Measurements from ENCODE around the gene PLPPR2.
"Not testable (repeated sequence)": the region's sequence is repeated elsewhere in the genome, so short reads cannot be mapped to it uniquely, and the experiment has no call there.

The PLPPR2 gene, protein sequence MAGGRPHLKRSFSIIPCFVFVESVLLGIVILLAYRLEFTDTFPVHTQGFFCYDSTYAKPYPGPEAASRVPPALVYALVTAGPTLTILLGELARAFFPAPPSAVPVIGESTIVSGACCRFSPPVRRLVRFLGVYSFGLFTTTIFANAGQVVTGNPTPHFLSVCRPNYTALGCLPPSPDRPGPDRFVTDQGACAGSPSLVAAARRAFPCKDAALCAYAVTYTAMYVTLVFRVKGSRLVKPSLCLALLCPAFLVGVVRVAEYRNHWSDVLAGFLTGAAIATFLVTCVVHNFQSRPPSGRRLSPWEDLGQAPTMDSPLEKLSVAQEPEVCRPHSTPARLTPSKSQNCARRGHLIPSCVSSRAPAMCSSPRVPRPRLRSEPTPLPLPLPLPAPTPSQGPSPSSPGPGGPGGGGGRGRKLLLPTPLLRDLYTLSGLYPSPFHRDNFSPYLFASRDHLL

DNA sequence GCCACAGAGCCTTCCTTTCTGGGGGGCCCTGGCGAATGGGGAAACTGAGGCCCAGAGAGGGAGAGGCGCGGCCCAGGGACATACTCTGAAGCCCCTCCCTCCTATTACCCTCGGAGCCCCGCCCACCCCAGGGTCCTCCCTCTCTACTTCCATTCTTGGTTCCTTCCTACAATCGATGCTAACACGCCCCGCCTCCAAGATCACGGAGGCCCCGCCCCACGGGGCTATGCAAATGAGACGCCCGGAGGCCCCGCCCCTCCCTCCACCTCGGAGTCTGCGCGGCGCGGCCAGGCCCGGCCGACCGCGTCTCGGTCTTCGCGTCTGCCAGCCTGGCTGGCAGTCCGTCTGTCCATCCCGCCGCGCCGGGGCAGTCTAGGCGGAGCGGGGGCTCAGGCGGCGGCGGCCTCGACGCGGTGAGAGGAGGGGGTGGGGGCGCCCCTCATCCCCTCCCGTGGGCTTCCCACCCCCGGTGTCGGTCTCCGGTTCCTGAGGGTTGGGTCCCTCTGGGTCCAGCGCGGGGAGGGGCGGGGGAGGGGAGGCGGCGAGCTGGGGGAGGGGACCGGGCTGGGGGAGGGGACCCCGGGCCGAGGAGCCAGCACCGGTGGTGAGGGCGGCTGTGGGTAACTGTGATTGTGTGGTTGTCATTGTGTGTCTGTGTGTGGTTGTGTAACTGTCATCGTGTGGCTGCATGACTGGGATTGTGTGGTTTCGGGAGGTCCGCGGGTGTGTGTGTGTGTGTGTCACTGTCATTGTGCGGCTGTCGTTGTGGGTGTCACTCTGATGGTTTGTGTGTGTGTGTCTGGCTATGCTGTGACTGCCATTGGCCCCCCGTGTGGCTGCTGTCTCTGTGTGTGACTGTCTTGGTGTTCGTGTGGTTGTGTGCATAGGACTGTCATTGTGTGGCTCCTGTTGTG, at the start of gene PLPPR2:
PLPPR2 (plus strand) TSS at position 273 of the 914 bp plus-strand sequence. CDS start 2,242 bp downstream, outside the sequence.
- DNase-seq (ENCODE audit: low spot score) (peak; percentile 78), FAIRE-seq (no peak)

DNA sequence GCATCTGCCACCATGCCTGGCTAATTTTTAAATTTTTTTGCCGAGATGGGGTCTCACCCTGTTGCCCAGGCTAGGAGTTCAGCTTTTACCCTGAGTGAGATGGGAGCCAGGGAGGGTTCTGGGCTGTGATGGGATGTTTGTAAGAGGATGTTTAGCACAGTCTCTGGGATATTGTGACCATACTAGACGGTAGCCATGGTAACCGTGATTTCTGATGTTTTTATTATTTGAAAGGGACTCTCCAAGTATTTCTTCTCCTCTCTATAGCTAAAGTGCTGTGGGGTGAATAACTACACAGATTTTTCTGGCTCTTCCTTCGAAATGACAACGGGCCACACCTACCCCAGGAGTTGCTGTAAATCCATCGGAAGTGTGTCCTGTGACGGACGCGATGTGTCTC, 48.9 kb upstream of the PLPPR2 start:
- FAIRE-seq (no peak), DNase-seq (ENCODE audit: low spot score) (no peak)

DNA sequence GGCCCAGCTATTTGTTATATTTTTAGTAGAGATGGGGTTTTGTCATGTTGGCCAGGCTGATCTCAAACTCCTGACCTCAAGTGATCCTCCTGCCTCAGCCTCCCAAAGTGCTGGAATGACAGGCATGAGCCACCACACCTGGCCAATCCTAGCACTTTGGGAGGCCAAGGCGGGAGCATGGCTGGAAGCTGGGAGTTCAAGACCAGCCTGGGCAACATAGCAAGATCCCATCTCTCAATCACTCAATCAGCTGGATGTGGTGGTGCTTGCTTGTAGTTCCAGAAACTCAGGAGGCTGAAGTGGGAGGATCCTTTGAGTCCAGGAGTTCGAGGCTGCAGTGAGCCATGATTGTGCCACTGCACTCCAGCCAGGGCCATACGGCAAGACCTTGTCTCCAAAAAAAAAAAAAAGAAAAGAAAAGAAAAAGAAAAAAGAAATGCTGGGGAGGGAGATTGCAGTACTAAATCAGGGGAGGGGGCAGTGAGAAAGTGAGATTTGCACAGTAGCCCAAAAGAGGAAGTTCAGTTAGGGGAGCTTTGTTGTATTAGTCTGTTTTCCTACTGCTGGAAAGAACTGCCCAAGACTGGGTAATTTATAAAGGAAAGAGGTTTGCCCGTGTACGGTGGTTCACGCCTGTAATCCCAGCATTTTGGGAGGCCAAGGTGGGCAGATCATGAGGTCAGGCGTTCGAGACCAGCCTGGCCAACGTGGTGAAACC, 34.8 kb upstream of the PLPPR2 start:
- DNase-seq (ENCODE audit: low spot score); FAIRE-seq: not testable (repeated sequence)

- DNase-seq (ENCODE audit: low spot score) (no peak), FAIRE-seq (no peak)
These were observed 33.8 kb upstream of the PLPPR2 start for GRCh38 chr19:11321191-11322126.

DNA sequence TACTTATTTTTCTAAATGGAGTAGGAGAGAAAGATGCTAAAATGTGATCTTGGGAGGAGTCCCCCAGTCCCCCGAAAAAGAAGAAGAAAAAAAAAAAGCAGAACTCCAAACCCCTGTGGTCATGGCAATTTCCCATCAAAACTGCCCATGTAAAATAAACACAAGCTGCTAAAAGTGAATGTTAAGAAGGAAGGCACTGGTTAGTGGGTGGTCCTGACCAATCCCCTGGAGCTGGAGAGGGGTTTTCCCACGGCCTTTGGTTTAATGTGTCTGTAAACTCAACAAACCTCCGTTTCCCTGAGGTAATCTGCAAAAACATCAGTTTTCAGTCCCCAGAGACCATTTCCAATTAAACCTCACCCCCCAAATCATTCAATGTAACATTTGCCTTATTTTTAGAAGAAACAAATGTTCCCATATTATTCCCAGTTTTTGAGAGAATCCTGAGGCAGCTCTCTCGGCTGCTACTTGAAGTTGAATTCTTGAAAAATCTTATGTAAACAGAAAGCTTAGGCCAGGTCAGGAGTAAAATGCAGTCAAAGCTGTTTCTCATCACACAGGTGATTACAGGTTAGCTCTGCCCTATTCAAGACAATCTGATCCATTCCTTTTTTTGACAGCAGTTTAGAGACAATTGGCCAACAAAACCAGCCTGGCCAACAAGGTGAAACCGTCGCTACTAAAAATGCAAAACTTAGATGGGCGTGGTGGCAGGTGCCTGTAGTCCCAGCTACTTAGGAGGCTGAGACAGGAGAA, 32.8 kb upstream of the PLPPR2 start:
- DNase-seq (ENCODE audit: low spot score) = no peak
- FAIRE-seq = no peak

DNA sequence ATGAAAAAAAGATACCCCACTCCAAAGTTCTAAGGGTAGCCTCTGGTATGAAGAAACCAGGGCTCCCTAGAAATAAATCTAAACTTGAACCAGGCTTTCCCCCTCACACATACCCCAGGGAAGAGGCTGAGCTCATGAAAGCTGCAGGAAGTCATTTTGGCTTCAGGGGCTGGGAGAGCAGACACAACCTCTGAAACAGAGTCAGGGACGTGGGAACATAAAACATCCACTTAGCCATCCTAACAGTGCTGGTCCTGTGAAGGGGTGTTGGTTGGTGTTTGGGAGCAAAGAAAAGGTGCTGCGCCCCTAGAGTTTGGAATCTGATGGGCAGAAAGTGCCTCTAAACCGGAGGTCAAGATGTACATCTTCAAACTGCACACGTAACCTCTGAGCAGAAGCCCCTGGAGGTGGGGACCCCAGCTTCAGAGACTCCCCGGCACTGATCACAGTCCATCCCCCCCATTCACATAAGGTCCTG, 31.6 kb upstream of the PLPPR2 start:
- DNase-seq (ENCODE audit: low spot score) = no peak
- FAIRE-seq = no peak

- no peak for FAIRE-seq
These were observed 31.1 kb upstream of the PLPPR2 start for GRCh38 chr19:11324079-11324661.

DNA sequence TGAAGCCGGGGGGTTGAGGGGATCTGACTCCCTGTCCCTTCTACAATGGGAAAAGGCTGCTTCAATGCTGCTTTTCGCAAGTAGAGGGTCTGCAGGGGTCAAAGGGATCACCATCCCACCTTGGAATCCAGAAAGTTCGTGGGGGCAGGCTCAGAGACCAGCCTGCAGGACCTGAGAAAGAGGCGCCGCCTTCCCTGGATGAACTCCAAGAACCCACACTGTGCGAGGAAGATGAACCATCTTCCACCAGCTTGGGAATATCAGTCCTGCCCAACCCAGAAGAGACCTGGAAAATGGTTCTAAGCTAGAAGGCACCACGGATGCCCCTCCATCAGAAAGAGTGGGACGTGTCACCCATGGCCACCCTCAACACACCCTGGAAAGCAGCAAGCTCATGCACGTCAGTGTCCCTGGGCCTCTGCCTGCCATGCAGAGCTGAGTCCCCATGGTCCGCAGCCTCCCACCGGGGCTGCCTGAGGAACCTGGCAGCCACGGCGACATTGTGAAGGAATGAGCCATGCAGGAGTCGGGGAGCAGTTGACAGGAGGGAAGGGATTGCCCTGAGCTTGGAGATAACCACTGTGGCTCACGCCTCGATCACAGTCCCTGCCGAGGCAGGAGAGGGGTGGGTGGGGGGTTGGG, 30.4 kb upstream of the PLPPR2 start:
- FAIRE-seq = no peak
- DNase-seq (ENCODE audit: low spot score) = no peak

More at GRCh38 chr19:11324079-11324661, 31.1 kb upstream of the PLPPR2 start:
- DNase-seq (ENCODE audit: low spot score) = peak; percentile 49

- no peak for DNase-seq (ENCODE audit: low spot score)
- no peak for FAIRE-seq
These were observed 29.7 kb upstream of the PLPPR2 start for GRCh38 chr19:11325544-11325943.

DNA sequence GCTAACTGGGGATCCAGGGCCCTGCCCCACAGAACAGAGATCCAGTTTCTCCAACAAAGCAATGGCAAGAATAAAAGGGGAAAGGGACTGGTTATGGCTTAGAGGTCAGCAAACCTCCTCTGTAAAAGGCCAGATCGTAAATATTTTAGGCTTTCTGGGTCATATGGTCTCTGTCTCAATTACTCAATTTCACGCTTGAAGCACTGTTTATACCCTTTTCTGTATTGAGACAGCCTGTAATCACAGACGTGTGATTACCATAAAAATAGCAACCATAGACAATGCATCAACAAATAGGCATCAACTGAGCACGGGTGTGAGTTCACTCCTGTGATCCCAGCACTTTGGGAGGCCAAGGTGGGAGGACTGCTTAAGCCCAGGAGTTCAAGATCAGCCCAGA, 25.1 kb upstream of the PLPPR2 start:
- DNase-seq (ENCODE audit: low spot score) = no peak
- FAIRE-seq = no peak

DNA sequence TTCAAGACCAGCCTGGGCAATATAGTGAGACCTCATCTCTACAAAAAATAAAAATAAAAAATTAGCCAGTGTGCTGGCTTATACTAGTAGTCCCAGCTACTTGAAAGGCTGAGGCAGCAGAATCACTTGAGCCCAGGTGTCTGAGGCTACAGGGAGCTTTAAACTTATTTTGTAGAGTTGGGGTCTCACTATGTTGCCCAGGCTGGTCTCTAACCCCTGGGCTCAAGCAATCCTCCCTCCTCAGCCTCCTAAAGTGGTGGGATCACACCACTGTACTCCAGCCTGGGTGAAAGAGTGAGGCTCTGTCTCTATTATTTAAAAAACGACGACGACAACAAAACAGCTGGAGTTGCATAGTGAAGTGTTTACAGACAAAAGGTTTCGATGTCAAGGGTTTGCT, 23.7 kb upstream of the PLPPR2 start:
- no peak for FAIRE-seq
- DNase-seq (ENCODE audit: low spot score) = no peak

- DNase-seq (ENCODE audit: low spot score) (no peak), FAIRE-seq (no peak)
These were observed 22.4 kb upstream of the PLPPR2 start for GRCh38 chr19:11332822-11333221.

GRCh38 chr19:11333838-11334237, 21.4 kb upstream of the PLPPR2 start:
- not testable (repeated sequence) for FAIRE-seq; DNase-seq (ENCODE audit: low spot score)

- DNase-seq (ENCODE audit: low spot score) (no peak), FAIRE-seq (no peak)
These were observed 19.6 kb upstream of the PLPPR2 start for GRCh38 chr19:11335449-11336146.

DNA sequence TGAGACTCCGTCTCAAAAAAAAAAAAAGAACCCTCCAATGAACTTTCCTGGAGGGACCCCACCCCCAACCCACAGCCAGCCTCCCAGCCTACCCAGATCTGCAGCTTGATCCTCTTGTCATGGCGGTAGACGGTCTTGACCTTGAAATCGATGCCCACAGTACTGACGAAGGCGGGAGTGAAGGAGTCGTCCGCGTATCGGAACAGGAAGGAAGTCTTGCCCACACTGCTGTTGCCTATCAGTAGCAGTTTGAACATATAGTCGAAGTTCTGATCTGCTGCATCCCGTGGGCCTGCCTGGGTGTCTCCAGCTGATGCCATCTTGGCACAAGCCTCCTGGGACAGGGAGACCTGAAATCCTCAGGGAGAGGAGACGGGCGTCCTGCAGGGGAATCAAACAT, 18.2 kb upstream of the PLPPR2 start:
- no peak for DNase-seq (ENCODE audit: low spot score)
- no peak for FAIRE-seq

GRCh38 chr19:11338121-11338520, 17.1 kb upstream of the PLPPR2 start:
- no peak for DNase-seq (ENCODE audit: low spot score)
- FAIRE-seq = no peak

- no peak for DNase-seq (ENCODE audit: low spot score)
- no peak for FAIRE-seq
These were observed 16.5 kb upstream of the PLPPR2 start for GRCh38 chr19:11338569-11339253.
